Fibroblast of gingiva (primary cell): ENCODE data around the gene GAD2.
"Not testable (repeated sequence)": the region's sequence is repeated elsewhere in the genome, so short reads cannot be mapped to it uniquely, and the experiment has no call there.

Experiments
- DNase-seq: peaks from one replicate; pipeline ENCODE4 v3.0.0-alpha.2; 2011; ENCODE audit warnings: low read depth

GAD2 gene

DNA sequence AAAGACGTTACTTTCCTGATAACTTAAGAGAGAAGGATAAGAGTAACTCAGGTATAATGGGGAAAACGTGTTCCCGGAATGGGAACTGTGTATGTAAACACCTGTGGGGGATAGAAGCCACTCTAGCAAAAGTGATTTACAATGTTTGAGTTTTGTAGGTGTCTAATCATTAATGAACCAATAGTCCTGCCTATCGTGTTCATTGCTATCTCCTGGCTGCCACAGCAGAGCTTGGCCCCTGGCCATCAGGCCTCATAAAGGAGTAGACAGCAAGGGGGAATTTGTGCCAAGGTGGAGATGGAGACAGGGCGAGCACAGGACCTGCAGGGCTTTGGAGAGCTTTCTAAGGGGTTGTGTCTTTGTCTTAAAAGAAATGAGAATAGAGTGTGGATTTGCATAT, 102.1 kb downstream of the GAD2 start:
- DNase-seq: no peak

DNA sequence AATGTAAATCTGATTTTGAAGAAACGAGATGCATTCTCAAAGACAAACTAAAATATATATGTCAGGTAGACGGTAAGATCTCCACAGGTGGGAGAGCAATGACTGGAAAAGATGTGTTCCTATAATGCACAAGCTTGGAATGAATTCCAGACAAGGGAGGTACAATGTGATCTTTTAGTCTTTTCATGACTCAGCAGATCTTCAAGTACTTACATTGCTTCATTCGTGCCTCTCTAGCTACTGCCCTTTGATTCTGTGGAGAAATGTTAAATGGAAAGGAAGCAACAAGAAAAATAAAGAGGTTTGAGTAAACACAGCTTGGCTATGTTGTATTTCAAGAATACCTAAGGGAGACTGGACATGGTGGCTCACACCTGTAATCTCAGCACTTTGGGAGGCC, 106.6 kb downstream of the GAD2 start:
- DNase-seq: no peak

DNA sequence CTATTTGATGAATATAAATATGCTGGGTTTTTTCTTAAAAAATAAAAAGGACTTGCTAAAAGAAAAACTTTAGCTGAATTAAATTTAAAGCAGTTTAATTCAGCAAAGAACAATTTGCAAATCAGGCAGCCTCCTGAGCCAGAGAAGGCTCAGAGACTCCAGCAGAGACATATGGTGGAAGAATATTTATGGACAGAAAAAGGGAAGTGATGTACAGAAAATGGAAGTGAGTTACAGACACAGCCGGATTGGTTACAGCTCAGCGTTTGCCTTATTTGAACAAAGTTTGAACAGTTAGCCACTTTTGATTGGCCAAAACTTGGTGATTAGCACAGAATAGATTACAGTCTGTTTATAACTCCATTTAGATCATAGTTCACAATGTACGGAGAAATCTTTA, 110.3 kb downstream of the GAD2 start:
- no peak for DNase-seq

DNA sequence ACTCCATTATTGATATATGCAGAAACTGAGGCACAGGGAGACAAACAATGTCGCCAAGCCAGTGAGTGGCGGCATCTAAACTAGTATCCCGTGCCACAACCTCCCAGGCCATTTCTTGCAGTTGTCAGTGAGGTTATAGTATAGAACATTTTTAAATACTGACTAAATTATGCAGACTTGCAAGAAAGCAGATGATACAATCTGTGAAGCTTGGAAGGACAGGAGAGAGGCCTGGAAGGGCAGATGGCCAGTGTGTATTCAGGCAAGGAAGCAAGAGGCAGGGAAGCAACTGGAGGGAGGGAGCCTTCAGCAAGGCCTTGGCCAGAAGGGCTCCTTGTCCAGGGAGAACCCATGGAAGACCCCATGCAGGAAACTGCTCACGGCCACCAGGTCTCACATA, 111.2 kb downstream of the GAD2 start:
- no peak for DNase-seq

DNA sequence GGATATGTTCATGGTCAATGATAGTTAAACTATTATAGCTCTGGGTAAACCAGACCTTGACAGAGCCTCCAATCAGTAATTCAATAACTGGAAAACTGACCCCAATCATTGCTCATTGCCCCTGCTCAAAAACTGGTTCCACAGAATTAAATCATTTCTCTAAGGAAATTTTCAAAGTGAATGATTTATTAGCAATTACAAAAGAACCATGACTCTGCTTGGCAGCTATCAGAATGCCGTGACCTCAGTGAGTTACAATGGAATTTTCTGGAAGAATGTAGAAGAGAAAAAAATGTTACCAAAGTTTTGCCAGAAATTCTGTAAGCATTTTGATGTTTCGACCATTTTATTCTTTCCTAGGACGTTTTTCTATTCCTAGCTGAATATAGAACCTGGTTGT, 114.8 kb downstream of the GAD2 start:
- DNase-seq: no peak

DNA sequence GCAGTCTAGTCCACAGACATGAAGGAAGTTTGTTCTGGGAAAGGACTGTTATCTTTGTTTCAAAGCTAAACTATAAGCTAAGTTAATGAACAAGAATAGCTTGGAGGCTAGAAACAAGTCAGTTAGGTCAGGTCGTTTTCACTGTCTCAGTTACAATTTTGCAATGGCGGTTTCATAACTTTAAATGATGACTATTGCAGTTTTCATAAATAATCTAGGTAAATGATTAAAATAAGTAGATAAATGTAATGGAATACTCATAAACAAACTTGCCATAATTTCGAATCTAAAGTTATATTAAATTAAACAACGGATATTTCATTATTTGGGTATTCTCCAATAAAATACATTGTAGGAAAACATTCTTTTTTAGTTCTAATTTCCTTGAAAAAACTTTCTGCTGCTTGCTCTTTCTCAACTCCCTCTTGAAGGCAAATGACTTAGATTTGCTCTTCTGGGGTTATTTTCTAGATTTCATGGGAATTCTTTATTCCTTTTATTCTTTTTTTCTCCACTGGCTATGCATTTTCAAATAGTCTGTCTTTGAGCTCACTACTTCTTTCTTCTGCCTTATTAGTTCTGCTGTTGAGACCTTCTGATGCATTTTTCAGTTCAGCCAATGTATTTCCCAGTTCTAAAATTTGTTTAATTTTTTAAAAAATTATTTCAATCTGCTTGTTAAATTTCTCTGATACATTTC, 117.8 kb downstream of the GAD2 start:
- DNase-seq: no peak

DNA sequence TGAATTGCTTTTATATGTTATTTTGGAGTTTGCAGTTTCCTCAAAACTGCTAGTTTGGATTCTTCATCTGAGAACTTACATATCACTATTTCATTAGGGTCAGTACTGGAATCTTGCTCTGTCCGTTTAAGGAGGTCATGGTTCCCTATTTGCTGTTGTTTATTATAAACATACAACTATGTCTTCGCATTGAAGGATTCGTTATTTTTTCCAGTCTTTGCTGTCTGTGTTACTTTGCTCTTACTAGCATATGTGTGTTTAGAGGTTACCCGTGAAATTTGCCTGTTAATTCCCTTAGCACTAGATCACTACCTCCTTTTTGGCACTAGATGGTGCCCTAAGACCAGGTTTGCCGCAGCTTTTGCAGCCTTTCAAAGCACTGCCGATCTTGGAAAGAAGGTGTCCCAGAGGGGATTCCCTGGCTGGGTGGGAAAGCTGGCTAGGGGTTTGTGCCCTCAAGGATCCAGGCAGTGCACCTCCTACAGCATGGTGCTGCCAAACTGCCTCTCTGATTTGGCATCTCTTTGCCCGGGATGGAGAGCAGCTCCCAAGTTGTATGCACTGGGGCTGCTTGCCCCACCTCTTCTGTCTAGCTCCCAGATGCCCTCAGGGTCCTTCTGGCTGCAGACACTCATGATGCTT, 118.5 kb downstream of the GAD2 start:
- DNase-seq: peak; percentile 41

DNA sequence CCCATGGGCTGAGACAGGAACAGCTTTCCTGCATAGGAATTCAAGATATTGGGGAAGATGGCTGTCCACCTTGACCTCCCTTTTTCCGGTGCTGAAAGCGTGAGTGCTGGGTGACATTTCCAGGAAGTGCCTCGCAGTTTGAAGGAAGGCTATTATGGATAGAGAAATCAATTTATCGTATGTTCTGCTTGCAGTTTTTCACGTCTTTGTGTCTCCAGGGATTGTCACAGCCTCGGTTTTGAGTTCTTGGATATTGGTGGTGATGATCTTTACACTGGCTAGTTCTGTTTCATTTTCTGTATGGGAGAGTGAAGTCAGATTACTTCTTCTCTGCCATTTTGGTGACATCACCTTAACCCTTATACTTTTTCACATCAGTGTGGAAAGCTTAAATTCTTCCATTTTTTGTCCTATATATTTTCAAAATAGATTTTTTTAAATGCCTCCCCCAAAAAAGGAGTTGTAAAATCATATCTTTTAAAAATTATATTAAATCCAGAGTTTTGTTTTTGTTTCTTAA, 119.1 kb downstream of the GAD2 start:
- DNase-seq: no peak

DNA sequence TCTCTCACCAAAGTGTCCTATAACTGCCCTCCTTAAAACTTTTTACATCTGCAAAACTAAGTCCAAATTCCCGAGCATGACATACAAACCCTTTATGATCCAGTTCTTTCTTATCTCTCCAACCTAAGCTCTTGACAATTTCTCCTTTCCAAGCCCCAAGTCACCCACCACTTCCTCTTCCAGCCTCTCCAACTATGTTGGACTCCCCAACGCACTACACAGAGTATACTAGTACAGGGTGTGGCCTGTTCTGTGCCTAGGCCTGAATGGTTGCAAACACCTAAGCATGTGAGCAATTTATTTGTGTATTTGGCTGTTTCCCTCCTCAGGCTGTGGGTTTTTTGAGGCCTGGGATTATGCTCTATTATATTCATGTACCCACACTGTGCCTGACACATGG, 120.4 kb downstream of the GAD2 start:
- no peak for DNase-seq

DNA sequence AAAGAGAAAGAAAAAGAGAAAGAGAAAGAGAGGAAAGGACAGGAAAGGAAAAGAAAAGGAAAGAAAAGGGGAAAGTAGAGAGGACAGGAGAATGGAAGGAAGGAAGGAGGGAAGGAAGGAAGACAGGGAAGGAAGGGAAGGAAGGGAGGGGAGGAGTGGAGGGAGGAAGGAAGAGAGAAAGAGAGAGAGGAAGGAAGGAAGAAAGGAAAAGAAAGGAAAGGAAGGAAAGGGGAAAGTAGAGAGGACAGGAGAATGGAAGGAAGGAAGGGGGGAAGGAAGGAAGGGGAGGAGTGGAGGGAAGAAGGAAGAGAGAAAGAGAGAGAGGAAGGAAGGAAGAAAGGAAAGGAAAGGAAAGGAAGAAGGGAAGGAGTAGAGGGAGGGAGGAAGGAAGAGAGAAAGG, 125.1 kb downstream of the GAD2 start:
- DNase-seq: no peak

DNA sequence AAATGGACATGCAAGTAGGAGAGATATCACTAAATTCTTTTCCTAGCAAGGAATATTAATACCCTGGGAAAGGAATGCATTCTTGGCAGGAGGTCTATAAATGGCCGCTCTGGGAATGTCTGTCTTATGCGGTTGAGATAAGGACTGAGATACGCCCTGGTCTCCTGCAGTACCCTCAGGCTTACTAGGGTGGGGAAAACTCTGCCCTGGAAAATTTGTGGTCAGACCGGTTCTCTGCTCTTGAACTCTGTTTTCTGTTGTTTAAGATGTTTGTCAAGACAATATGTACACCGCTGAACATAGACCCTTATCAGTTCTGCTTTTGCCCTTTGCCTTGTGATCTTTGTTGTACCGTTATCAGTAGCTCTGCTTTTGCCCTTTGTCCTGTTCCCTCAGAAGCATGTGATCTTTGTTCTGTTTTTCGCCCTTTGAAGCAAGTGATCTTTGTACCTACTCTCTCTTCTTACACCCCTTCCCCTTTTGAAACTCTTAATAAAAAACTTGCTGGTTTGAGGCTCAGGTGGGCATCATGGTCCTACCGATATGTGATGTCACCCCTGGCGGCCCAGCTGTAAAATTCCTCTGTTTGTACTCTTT, 132.3 kb downstream of the GAD2 start:
- DNase-seq: not testable (repeated sequence)
